K562 (cell line): Measurements from ENCODE around the gene PRDM2. TPM values are rescaled to one million over a fixed set of nuclear protein-coding genes. Genes with fewer than 3 reads are reported as not detected.

Source experiments
- ATAC-seq: fragments of 200-7000 bp; cut with Tn5 transposase; 3 replicates; pipeline ENCODE4 v1.9.1; 2020; ENCODE audit warnings: moderate library complexity
- BruUV-seq: library from RNA; stranded (reverse); fragments of 400-500 nt; replicated peaks from 2 replicates; lab custom pipeline; 2021; lab: Mats Ljungman, UMichigan
- CTCF ChIA-PET: fragments of 300-600 bp; formaldehyde crosslinking; extraction: SDS; loops from one replicate; lab custom pipeline; 2021; ENCODE audit warnings: low intra/inter-chr PET ratio; lab: Yijun Ruan, JAX
- POLR2A ChIA-PET: fragments of 300-600, 350-650 bp; sonication (Branson Sonifier 250); formaldehyde crosslinking; extraction: SDS; loops from one replicate; lab custom pipeline; 2021; ENCODE audit warnings: antibody characterized with exemption, inconsistent platforms; lab: Yijun Ruan, JAX
- DNase-seq, 4 experiments: peaks; one replicate each; pipeline versions ENCODE4 v3.0.0 to v3.0.0-alpha.2; 2011 to 2018; ENCODE audit warnings: low spot score in 3 of 4, mixed read lengths in 3 of 4; ENCODE audit errors: extremely low read depth in 1 of 4
- FAIRE-seq: peaks from 2 replicates; lab custom pipeline; 2011; peaks lifted over from hg19 to GRCh38; lab: Jason Lieb, UNC
- H2AFZ ChIP-seq: 2 replicates; pipeline ENCODE4 v1.6.0; 2011; ENCODE audit warnings: low read depth, low read length, control low read depth, inconsistent platforms
- H3K27ac ChIP-seq: fragments of 200-600 bp; 3 replicates; pipeline ENCODE4 v1.8.0; 2011; ENCODE audit warnings: low read depth, mild to moderate bottlenecking, control low read depth, inconsistent platforms, low read length, moderate library complexity, mixed read lengths; ENCODE audit errors: extremely low read depth
- H3K27me3 ChIP-seq, 2 experiments: fragments of 300-600 bp in 1 of 2; 2 replicates in 1 of 2; 3 replicates in 1 of 2; pipeline versions ENCODE4 v1.6.0 to v1.8.0; 2011; ENCODE audit warnings: inconsistent platforms in 2 of 2, low read length in 2 of 2, mild to moderate bottlenecking in 1 of 2, mixed read lengths in 1 of 2, moderate library complexity in 1 of 2; ENCODE audit not compliant: control insufficient read depth in 2 of 2, insufficient read depth in 2 of 2
- H3K36me3 ChIP-seq: fragments of 300-600 bp; 3 replicates; pipeline ENCODE4 v1.8.0; 2011; ENCODE audit warnings: mild to moderate bottlenecking, low read length, inconsistent platforms; ENCODE audit not compliant: control insufficient read depth, insufficient read depth
- H3K4me1 ChIP-seq, 2 experiments: fragments of 200-600 bp in 1 of 2; replicated peaks in 1 of 2; 2 replicates in 1 of 2; 3 replicates in 1 of 2; pipeline versions ENCODE4 v1.5.1 to v1.8.0; 2011; ENCODE audit warnings: inconsistent platforms in 2 of 2, low read length in 2 of 2, mild to moderate bottlenecking in 1 of 2, mixed read lengths in 1 of 2, moderate library complexity in 1 of 2; ENCODE audit not compliant: control insufficient read depth in 2 of 2, insufficient read depth in 2 of 2
- H3K4me2 ChIP-seq: 2 replicates; pipeline ENCODE4 v1.6.1; 2011; ENCODE audit warnings: low read length, control low read depth, inconsistent platforms, mixed read lengths; ENCODE audit not compliant: insufficient read depth
- H3K4me3 ChIP-seq: fragments of 200-600 bp; sonication (generic), shearing (Covaris generic); 2 replicates; pipeline ENCODE4 v1.5.1; 2016; ENCODE audit warnings: control low read depth, inconsistent platforms
- H3K79me2 ChIP-seq: fragments of 200-600 bp; 3 replicates; pipeline ENCODE4 v1.8.0; 2011; ENCODE audit warnings: low read length, inconsistent platforms; ENCODE audit not compliant: control insufficient read depth, insufficient read depth
- H3K9ac ChIP-seq, 2 experiments: 2 replicates each; pipeline versions ENCODE4 v1.6.0 to v1.6.1; 2011; ENCODE audit warnings: low read depth in 2 of 2, low read length in 2 of 2, control low read depth in 1 of 2, inconsistent platforms in 1 of 2, mild to moderate bottlenecking in 1 of 2, mixed read lengths in 1 of 2; ENCODE audit not compliant: insufficient read depth in 1 of 2
- H3K9me1 ChIP-seq: one replicate; pipeline ENCODE4 v1.6.0; 2011; ENCODE audit warnings: inconsistent platforms, mild to moderate bottlenecking, low read length, moderate library complexity; ENCODE audit not compliant: control insufficient read depth, insufficient read depth
- H3K9me3 ChIP-seq: replicated peaks from 2 replicates; pipeline ENCODE4 v1.5.1; 2011; ENCODE audit warnings: low read depth, low read length, inconsistent platforms; ENCODE audit not compliant: control insufficient read depth, insufficient read depth
- H4K20me1 ChIP-seq: replicated peaks from 2 replicates; pipeline ENCODE4 v1.6.1; 2011; ENCODE audit warnings: low read length, inconsistent platforms, mixed read lengths; ENCODE audit not compliant: control insufficient read depth, insufficient read depth
- E2F8 ChIP-seq: fragments of 450-650 bp; IDR thresholded peaks from 2 replicates; pipeline ENCODE4 v1.7.1; 2018; ENCODE audit warnings: mild to moderate bottlenecking, low read depth; ENCODE audit not compliant: partially characterized antibody
- GATA2 ChIP-seq: sonication (generic); formaldehyde crosslinking; IDR thresholded peaks from 2 replicates; pipeline ENCODE4 v1.4.0; 2020; ENCODE audit warnings: mild to moderate bottlenecking, missing genetic modification reagents
- MAFG ChIP-seq: fragments of 450-650 bp; conservative IDR thresholded peaks from 2 replicates; pipeline ENCODE4 v1.6.1; 2016; ENCODE audit warnings: missing genetic modification characterization, missing compliant biosample characterization
- PTBP1 ChIP-seq: fragments of 200-400 bp; formaldehyde crosslinking; IDR thresholded peaks from 2 replicates; pipeline ENCODE4 v1.6.1; 2017; ENCODE audit warnings: low read depth, low read length
- TRIM28 ChIP-seq: fragments of 450-650 bp; IDR thresholded peaks from 2 replicates; pipeline ENCODE4 v1.6.1; 2017
- ZNF140 ChIP-seq: fragments of 250-450 bp; sonication (Bioruptor Pico); IDR thresholded peaks from 2 replicates; pipeline ENCODE4 v1.8.0; 2021; ENCODE audit warnings: moderate library complexity, mild to moderate bottlenecking, inconsistent platforms
- ZNF316 ChIP-seq: fragments of 450-650 bp; IDR thresholded peaks from 2 replicates; pipeline ENCODE4 v1.6.1; 2016
- ZNF511 ChIP-seq: sonication (generic); formaldehyde crosslinking; IDR thresholded peaks from 2 replicates; pipeline ENCODE4 v1.8.0; 2022; ENCODE audit warnings: mild to moderate bottlenecking, missing genetic modification reagents
- WGBS: fragments of 100-300 bp; shearing (Covaris generic); methylation state at CpG from one replicate; pipeline ENCODE4 v1.1.6; 2016; ENCODE audit warnings: low coverage, mixed read lengths; ENCODE audit not compliant: insufficient coverage; ENCODE audit errors: missing lambda C conversion rate; 5-methylcytosine and 5-hydroxymethylcytosine counted together
- in situ Hi-C: fragments of 300-500 bp; cut with MboI; formaldehyde crosslinking; loops from 4 replicates; pipeline ENCODE4 v1.15.0; 2018; ENCODE audit warnings: inconsistent platforms, mixed read lengths
- intact Hi-C: fragments of 100-400 bp; cut with micrococcal nuclease; formaldehyde crosslinking; loops from 2 replicates; pipeline ENCODE4 v1.14.2; 2022
- polyA plus RNA-seq, 8 experiments: library from polyadenylated mRNA; depleted of rRNA in 4 of 8; stranded (reverse) in 5 of 8; unstranded in 3 of 8; fragments of >200 nt; fragmentation: Nextera tagmentation in 2 of 8; fragmentation: Illumina TruSeq in 1 of 8; extraction: Ambion mirVana in 2 of 8; extraction: Trizol in 1 of 8; gene quantifications; 2 replicates each; pipeline versions ENCODE4 v1.2.1 to v1.2.3, GENCODE V29; 2011 to 2014; ENCODE audit warnings: inconsistent platforms in 1 of 8, missing spikeins in 1 of 8
- total RNA-seq, 7 experiments: library from RNA; depleted of rRNA in 6 of 7; stranded (reverse); fragments of >200 nt in 6 of 7; fragmentation: Illumina TruSeq in 2 of 7; extraction: Trizol in 2 of 7; gene quantifications; 2 replicates each; pipeline versions ENCODE4 v1.2.1 to v1.2.3, GENCODE V29; 2011 to 2021; ENCODE audit warnings: low replicate concordance in 1 of 7
- TF ChIP-seq, protein P1 (sequence below): fragments of 450-650 bp; formaldehyde crosslinking; IDR thresholded peaks from 2 replicates; pipeline ENCODE4 v1.4.0; 2020; ENCODE audit warnings: mild to moderate bottlenecking, moderate library complexity

The PRDM2 gene
- total and polyA plus RNA-seq, 9 of the 15 experiments (the other 6 are each of a cell fraction or from before 2014, with no cell fraction given): 5.4 to 27.6 (median 12.5) TPM

DNA sequence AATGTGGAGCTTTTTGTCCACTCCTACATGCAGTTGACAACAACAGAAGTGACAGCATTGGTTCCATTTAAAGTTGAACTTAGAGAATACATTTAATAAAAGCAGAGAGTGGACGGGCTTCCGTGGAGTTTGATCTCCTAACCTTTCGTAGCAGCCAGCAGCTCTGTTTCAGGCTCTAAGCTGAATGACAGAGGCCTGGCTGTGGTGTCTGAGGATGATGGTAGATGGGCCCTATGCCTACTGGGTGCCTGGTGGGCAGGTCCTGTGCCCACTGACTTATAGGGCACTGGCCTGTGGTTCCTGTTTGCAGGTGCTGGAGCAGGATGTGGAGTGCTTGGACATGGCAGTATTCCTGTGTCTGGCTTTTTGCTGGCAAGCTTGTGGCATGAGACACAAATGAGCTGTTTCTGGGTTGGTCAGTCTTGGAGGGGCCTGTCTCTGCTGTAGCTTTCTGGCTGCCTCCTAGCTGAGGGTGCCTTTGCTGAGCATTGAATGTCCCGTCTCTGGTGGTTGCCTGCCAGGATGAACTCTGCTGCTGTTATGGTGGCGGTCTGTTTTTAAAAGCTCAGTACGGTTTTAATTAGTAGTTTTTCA, 54.6 kb downstream of the PRDM2 start:
- Histone ChIP-seq H3K9me1 (no peaks in the 10 kb centered on the region), H2AFZ (no peak overlapping the region), H3K9me3 (no peaks in the 10 kb centered on the region)
- POLR2A ChIA-PET: interaction anchor here (1.4 to 1.5 kb wide), 2 partner anchors 10 to 18 kb away, joined by 3 to 4 read pairs; no protein-coding TSS in a partner anchor
- in situ Hi-C loops: no loop called here
- FAIRE-seq: no peak
- no peak for TF ChIP-seq GATA2 (CRISPR knock-in tag)
- TF ChIP-seq, all 486 proteins: peak for 0
- Histone ChIP-seq H3K4me1 (peaks cover 3 to 17% of the 10 kb centered on the region in 2 experiments; a peak in 4 of 5 replicates), H3K27me3 (no peaks in the 10 kb centered on the region), H3K36me3 (peaks cover 21% of the 10 kb centered on the region; the same call in 2 of the 3 replicates), H3K79me2 (peaks cover 96% of the 10 kb centered on the region), H3K4me2 (no peak overlapping the region), H3K27ac (no peak overlapping the region), H3K4me3 (no peak overlapping the region), H4K20me1 (peaks cover 27% of the 10 kb centered on the region), H3K9ac (peak overlapping the region in 1 of 2 experiments; percentile 56; a peak in 1 of 4 replicates)
- no peak for ATAC-seq
- DNase-seq: no peak
- CTCF ChIA-PET: no interaction called here
- BruUV-seq: no TSS peak
- 93% methylated on average over 6 of the region's 6 CpGs for WGBS
- intact Hi-C loops: no loop called here

- DNase-seq: no peak
- ChIA-PET CTCF (interaction anchor here (0.6 kb wide), 1 partner anchor 57 kb away, joined by 3 read pairs; no protein-coding TSS in a partner anchor), POLR2A (interaction anchor here (0.6 to 1.7 kb wide), 2 partner anchors 10 to 15 kb away, joined by 3 to 5 read pairs; no protein-coding TSS in a partner anchor)
- H3K27ac ChIP-seq: no peak overlapping the region
- no peaks in the 10 kb centered on the region for H3K27me3 ChIP-seq
- H3K36me3 ChIP-seq: peaks cover 21% of the 10 kb centered on the region; the same call in 2 of the 3 replicates
- no TSS peak for BruUV-seq
- peaks cover 37% of the 10 kb centered on the region for H4K20me1 ChIP-seq
- H3K4me3 ChIP-seq: no peak overlapping the region
- H3K9me1 ChIP-seq: peaks cover 3% of the 10 kb centered on the region
- no peaks in the 10 kb centered on the region for H3K9me3 ChIP-seq
- H3K79me2 ChIP-seq: peaks cover 96% of the 10 kb centered on the region
- H3K4me1 ChIP-seq: peaks cover 0 to 14% of the 10 kb centered on the region in 2 experiments; a peak in 2 of 5 replicates
- no peak for ATAC-seq
- intact Hi-C loops: no loop called here
- WGBS: 67% methylated on average over 4 of the region's 4 CpGs
- in situ Hi-C loops: no loop called here
- no peak overlapping the region for H3K4me2 ChIP-seq
- H2AFZ ChIP-seq: no peak overlapping the region
- no peak overlapping the region for H3K9ac ChIP-seq
- no peak for FAIRE-seq
- TF ChIP-seq TRIM28: no peak
- no peak for TF ChIP-seq E2F8
- no peak for TF ChIP-seq ZNF140
- TF ChIP-seq, protein P1, sequence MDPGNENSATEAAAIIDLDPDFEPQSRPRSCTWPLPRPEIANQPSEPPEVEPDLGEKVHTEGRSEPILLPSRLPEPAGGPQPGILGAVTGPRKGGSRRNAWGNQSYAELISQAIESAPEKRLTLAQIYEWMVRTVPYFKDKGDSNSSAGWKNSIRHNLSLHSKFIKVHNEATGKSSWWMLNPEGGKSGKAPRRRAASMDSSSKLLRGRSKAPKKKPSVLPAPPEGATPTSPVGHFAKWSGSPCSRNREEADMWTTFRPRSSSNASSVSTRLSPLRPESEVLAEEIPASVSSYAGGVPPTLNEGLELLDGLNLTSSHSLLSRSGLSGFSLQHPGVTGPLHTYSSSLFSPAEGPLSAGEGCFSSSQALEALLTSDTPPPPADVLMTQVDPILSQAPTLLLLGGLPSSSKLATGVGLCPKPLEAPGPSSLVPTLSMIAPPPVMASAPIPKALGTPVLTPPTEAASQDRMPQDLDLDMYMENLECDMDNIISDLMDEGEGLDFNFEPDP (CRISPR knock-in tag): no peak
- peak; percentile 68 for TF ChIP-seq MAFG (tag)
- TF ChIP-seq PTBP1: no peak
- peak; percentile 67 for TF ChIP-seq ZNF316
- no peak for TF ChIP-seq ZNF511 (CRISPR knock-in tag)
These were observed 56.7 kb downstream of the PRDM2 start for GRCh38 chr1:13756557-13757315.
